K562 (cell line): Measurements from ENCODE around the gene TOMM5. TPM values are rescaled to one million over a fixed set of nuclear protein-coding genes. Genes with fewer than 3 reads are reported as not detected.

Experiments used
- ATAC-seq: fragments of 200-7000 bp; cut with Tn5 transposase; 3 replicates; pipeline ENCODE4 v1.9.1; 2020; ENCODE audit warnings: moderate library complexity
- BruUV-seq: library from RNA; stranded (reverse); fragments of 400-500 nt; replicated peaks from 2 replicates; lab custom pipeline; 2021; lab: Mats Ljungman, UMichigan
- CTCF ChIA-PET: fragments of 300-600 bp; formaldehyde crosslinking; extraction: SDS; loops from one replicate; lab custom pipeline; 2021; ENCODE audit warnings: low intra/inter-chr PET ratio; lab: Yijun Ruan, JAX
- POLR2A ChIA-PET: fragments of 300-600, 350-650 bp; sonication (Branson Sonifier 250); formaldehyde crosslinking; extraction: SDS; loops from one replicate; lab custom pipeline; 2021; ENCODE audit warnings: antibody characterized with exemption, inconsistent platforms; lab: Yijun Ruan, JAX
- DNase-seq, 4 experiments: peaks; one replicate each; pipeline versions ENCODE4 v3.0.0 to v3.0.0-alpha.2; 2011 to 2018; ENCODE audit warnings: low spot score in 3 of 4, mixed read lengths in 3 of 4; ENCODE audit errors: extremely low read depth in 1 of 4
- FAIRE-seq: peaks from 2 replicates; lab custom pipeline; 2011; peaks lifted over from hg19 to GRCh38; lab: Jason Lieb, UNC
- H2AFZ ChIP-seq: 2 replicates; pipeline ENCODE4 v1.6.0; 2011; ENCODE audit warnings: low read depth, low read length, control low read depth, inconsistent platforms
- H3K27ac ChIP-seq: fragments of 200-600 bp; 3 replicates; pipeline ENCODE4 v1.8.0; 2011; ENCODE audit warnings: low read depth, mild to moderate bottlenecking, control low read depth, inconsistent platforms, low read length, moderate library complexity, mixed read lengths; ENCODE audit errors: extremely low read depth
- H3K27me3 ChIP-seq, 2 experiments: fragments of 300-600 bp in 1 of 2; 2 replicates in 1 of 2; 3 replicates in 1 of 2; pipeline versions ENCODE4 v1.6.0 to v1.8.0; 2011; ENCODE audit warnings: inconsistent platforms in 2 of 2, low read length in 2 of 2, mild to moderate bottlenecking in 1 of 2, mixed read lengths in 1 of 2, moderate library complexity in 1 of 2; ENCODE audit not compliant: control insufficient read depth in 2 of 2, insufficient read depth in 2 of 2
- H3K36me3 ChIP-seq: fragments of 300-600 bp; 3 replicates; pipeline ENCODE4 v1.8.0; 2011; ENCODE audit warnings: mild to moderate bottlenecking, low read length, inconsistent platforms; ENCODE audit not compliant: control insufficient read depth, insufficient read depth
- H3K4me1 ChIP-seq, 2 experiments: fragments of 200-600 bp in 1 of 2; replicated peaks in 1 of 2; 2 replicates in 1 of 2; 3 replicates in 1 of 2; pipeline versions ENCODE4 v1.5.1 to v1.8.0; 2011; ENCODE audit warnings: inconsistent platforms in 2 of 2, low read length in 2 of 2, mild to moderate bottlenecking in 1 of 2, mixed read lengths in 1 of 2, moderate library complexity in 1 of 2; ENCODE audit not compliant: control insufficient read depth in 2 of 2, insufficient read depth in 2 of 2
- H3K4me2 ChIP-seq: 2 replicates; pipeline ENCODE4 v1.6.1; 2011; ENCODE audit warnings: low read length, control low read depth, inconsistent platforms, mixed read lengths; ENCODE audit not compliant: insufficient read depth
- H3K4me3 ChIP-seq: fragments of 200-600 bp; sonication (generic), shearing (Covaris generic); 2 replicates; pipeline ENCODE4 v1.5.1; 2016; ENCODE audit warnings: control low read depth, inconsistent platforms
- H3K79me2 ChIP-seq: fragments of 200-600 bp; 3 replicates; pipeline ENCODE4 v1.8.0; 2011; ENCODE audit warnings: low read length, inconsistent platforms; ENCODE audit not compliant: control insufficient read depth, insufficient read depth
- H3K9ac ChIP-seq, 2 experiments: 2 replicates each; pipeline versions ENCODE4 v1.6.0 to v1.6.1; 2011; ENCODE audit warnings: low read depth in 2 of 2, low read length in 2 of 2, control low read depth in 1 of 2, inconsistent platforms in 1 of 2, mild to moderate bottlenecking in 1 of 2, mixed read lengths in 1 of 2; ENCODE audit not compliant: insufficient read depth in 1 of 2
- H3K9me1 ChIP-seq: one replicate; pipeline ENCODE4 v1.6.0; 2011; ENCODE audit warnings: inconsistent platforms, mild to moderate bottlenecking, low read length, moderate library complexity; ENCODE audit not compliant: control insufficient read depth, insufficient read depth
- H3K9me3 ChIP-seq: replicated peaks from 2 replicates; pipeline ENCODE4 v1.5.1; 2011; ENCODE audit warnings: low read depth, low read length, inconsistent platforms; ENCODE audit not compliant: control insufficient read depth, insufficient read depth
- H4K20me1 ChIP-seq: replicated peaks from 2 replicates; pipeline ENCODE4 v1.6.1; 2011; ENCODE audit warnings: low read length, inconsistent platforms, mixed read lengths; ENCODE audit not compliant: control insufficient read depth, insufficient read depth
- CBX3 ChIP-seq, 2 experiments: IDR thresholded peaks; 1 replicate in 1 of 2; 2 replicates in 1 of 2; pipeline ENCODE4 v1.6.1; 2012; ENCODE audit warnings: inconsistent platforms in 2 of 2, low read length in 2 of 2, borderline replicate concordance in 1 of 2, control low read depth in 1 of 2
- CBX5 ChIP-seq: IDR thresholded peaks from 2 replicates; pipeline ENCODE4 v1.6.1; 2014; ENCODE audit warnings: low read depth, borderline replicate concordance
- CEBPG ChIP-seq, 3 experiments: fragments of 200-800 bp in 1 of 3; sonication (Bioruptor generic) in 1 of 3; sonication (generic) in 1 of 3; formaldehyde crosslinking in 1 of 3; IDR thresholded peaks in 2 of 3; conservative IDR thresholded peaks in 1 of 3; 2 replicates each; pipeline versions ENCODE4 v1.6.1 to v1.8.0; 2016 to 2022; ENCODE audit warnings: missing compliant biosample characterization in 2 of 3, missing genetic modification characterization in 2 of 3, mild to moderate bottlenecking in 1 of 3, missing genetic modification reagents in 1 of 3
- NFATC3 ChIP-seq: fragments of 450-650 bp; IDR thresholded peaks from 2 replicates; pipeline ENCODE4 v1.6.1; 2017; ENCODE audit warnings: mild to moderate bottlenecking
- SMAD3 ChIP-seq: fragments of 450-650 bp; formaldehyde crosslinking; conservative IDR thresholded peaks from 2 replicates; pipeline ENCODE4 v1.4.0; 2020; ENCODE audit warnings: mild to moderate bottlenecking
- TRIM24 ChIP-seq, 2 experiments: fragments of 450-650 bp; IDR thresholded peaks; 2 replicates each; pipeline ENCODE4 v1.6.1; 2016
- TRIM28 ChIP-seq: fragments of 450-650 bp; IDR thresholded peaks from 2 replicates; pipeline ENCODE4 v1.6.1; 2017
- XRCC3 ChIP-seq: fragments of 450-650 bp; IDR thresholded peaks from 2 replicates; pipeline ENCODE4 v1.6.1; 2017; ENCODE audit warnings: mild to moderate bottlenecking, moderate library complexity
- ZFP36 ChIP-seq: fragments of 150-350 bp; IDR thresholded peaks from 2 replicates; pipeline ENCODE4 v1.6.1; 2018; ENCODE audit warnings: low read length, low read depth; ENCODE audit not compliant: partially characterized antibody
- ZNF766 ChIP-seq: fragments of 200-800 bp; sonication (Bioruptor generic); conservative IDR thresholded peaks from 2 replicates; pipeline ENCODE4 v1.6.1; 2016; ENCODE audit warnings: missing genetic modification characterization, missing compliant biosample characterization
- WGBS: fragments of 100-300 bp; shearing (Covaris generic); methylation state at CpG from one replicate; pipeline ENCODE4 v1.1.6; 2016; ENCODE audit warnings: low coverage, mixed read lengths; ENCODE audit not compliant: insufficient coverage; ENCODE audit errors: missing lambda C conversion rate; 5-methylcytosine and 5-hydroxymethylcytosine counted together
- in situ Hi-C: fragments of 300-500 bp; cut with MboI; formaldehyde crosslinking; loops from 4 replicates; pipeline ENCODE4 v1.15.0; 2018; ENCODE audit warnings: inconsistent platforms, mixed read lengths
- intact Hi-C: fragments of 100-400 bp; cut with micrococcal nuclease; formaldehyde crosslinking; loops from 2 replicates; pipeline ENCODE4 v1.14.2; 2022
- polyA plus RNA-seq, 8 experiments: library from polyadenylated mRNA; depleted of rRNA in 4 of 8; stranded (reverse) in 5 of 8; unstranded in 3 of 8; fragments of >200 nt; fragmentation: Nextera tagmentation in 2 of 8; fragmentation: Illumina TruSeq in 1 of 8; extraction: Ambion mirVana in 2 of 8; extraction: Trizol in 1 of 8; gene quantifications; 2 replicates each; pipeline versions ENCODE4 v1.2.1 to v1.2.3, GENCODE V29; 2011 to 2014; ENCODE audit warnings: inconsistent platforms in 1 of 8, missing spikeins in 1 of 8
- total RNA-seq, 7 experiments: library from RNA; depleted of rRNA in 6 of 7; stranded (reverse); fragments of >200 nt in 6 of 7; fragmentation: Illumina TruSeq in 2 of 7; extraction: Trizol in 2 of 7; gene quantifications; 2 replicates each; pipeline versions ENCODE4 v1.2.1 to v1.2.3, GENCODE V29; 2011 to 2021; ENCODE audit warnings: low replicate concordance in 1 of 7
- TF ChIP-seq, protein P1 (sequence below): fragments of 450-650 bp; IDR thresholded peaks from 2 replicates; pipeline ENCODE4 v1.6.1; 2016; ENCODE audit warnings: borderline replicate concordance
- TF ChIP-seq, protein P2 (sequence below): fragments of 450-650 bp; IDR thresholded peaks from 2 replicates; pipeline ENCODE4 v1.6.1; 2018; ENCODE audit warnings: mild to moderate bottlenecking, low read depth; ENCODE audit not compliant: partially characterized antibody

The TOMM5 gene
- total and polyA plus RNA-seq, 9 of the 15 experiments (the other 6 are each of a cell fraction or from before 2014, with no cell fraction given): 262 to 1,742 (median 496) TPM

DNA sequence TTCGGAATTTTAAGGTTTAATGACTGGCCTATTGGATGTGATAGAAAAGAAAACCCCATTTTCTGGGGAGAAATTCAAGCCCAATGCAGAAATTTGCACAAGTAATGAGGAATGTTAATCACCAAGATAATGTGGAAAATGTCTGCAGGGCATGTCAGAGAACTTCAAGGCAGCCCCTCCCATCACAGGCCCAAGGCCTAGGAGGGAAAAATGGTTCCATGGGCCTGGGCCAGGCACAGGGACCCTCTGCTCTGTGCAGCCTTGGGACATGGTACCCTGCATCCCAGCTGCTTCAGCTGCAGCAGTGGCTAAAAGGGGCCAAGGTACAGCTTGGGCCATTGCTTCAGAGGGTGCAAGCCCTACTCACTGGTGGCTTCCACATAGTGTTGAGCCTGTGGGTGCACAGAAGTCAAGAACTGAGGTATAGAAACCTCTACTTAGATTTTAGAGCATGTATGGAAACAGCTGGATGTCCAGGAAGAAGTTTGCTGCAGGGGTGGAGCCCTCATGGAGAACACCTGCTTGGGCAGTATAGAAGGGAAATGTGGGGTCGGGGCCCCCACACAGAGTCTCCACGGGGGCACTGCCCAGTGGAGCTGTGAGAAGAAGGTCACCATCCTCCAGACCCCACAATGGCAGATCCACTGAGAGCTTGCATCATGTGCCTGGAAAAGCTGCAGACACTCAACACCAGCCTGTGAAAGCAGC is 28.4 kb downstream of the TOMM5 start:
- no peak overlapping the region for H3K4me3 ChIP-seq
- H3K9me1 ChIP-seq: no peaks in the 10 kb centered on the region
- H3K79me2 ChIP-seq: peaks cover 3% of the 10 kb centered on the region; the same call in 1 of the 3 replicates
- ATAC-seq (no peak), FAIRE-seq (no peak), DNase-seq (peak in 1 of 4 experiments; percentile 13)
- peaks cover 17% of the 10 kb centered on the region for H3K36me3 ChIP-seq
- TF ChIP-seq, protein P1, sequence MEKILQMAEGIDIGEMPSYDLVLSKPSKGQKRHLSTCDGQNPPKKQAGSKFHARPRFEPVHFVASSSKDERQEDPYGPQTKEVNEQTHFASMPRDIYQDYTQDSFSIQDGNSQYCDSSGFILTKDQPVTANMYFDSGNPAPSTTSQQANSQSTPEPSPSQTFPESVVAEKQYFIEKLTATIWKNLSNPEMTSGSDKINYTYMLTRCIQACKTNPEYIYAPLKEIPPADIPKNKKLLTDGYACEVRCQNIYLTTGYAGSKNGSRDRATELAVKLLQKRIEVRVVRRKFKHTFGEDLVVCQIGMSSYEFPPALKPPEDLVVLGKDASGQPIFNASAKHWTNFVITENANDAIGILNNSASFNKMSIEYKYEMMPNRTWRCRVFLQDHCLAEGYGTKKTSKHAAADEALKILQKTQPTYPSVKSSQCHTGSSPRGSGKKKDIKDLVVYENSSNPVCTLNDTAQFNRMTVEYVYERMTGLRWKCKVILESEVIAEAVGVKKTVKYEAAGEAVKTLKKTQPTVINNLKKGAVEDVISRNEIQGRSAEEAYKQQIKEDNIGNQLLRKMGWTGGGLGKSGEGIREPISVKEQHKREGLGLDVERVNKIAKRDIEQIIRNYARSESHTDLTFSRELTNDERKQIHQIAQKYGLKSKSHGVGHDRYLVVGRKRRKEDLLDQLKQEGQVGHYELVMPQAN: no peak
- TF ChIP-seq ZFP36 (peak; percentile 72), TRIM24 (IDR thresholded peaks at IDR 0.05) (peak; percentile 24 to 70; a peak in 1 of 4 replicates), CBX3 (IDR thresholded peaks at IDR 0.05; ENCODE audit: borderline replicate concordance in 1 of 2, low read length in 2 of 2) (peak in 1 of 2 experiments; percentile 90; a peak in 2 of 3 replicates), SMAD3 (no peak), XRCC3 (peak; percentile 81; the same call in 1 of the 2 replicates), ZNF766 (0 out of 2 replicates have a peak, but pooled peaks have one; percentile 23), TRIM28 (peak; percentile 98), NFATC3 (no peak), CBX5 (peak; percentile 96), CEBPG (CRISPR knock-in tag; IDR thresholded peaks at IDR 0.05) (0 out of 2 replicates have a peak, but pooled peaks have one; percentile 23), CEBPG (tag; conservative IDR thresholded peaks at IDR 0.05 in 1 of 2, IDR thresholded peaks at IDR 0.05 in 1 of 2) (no peak)
- TF ChIP-seq, protein P2, sequence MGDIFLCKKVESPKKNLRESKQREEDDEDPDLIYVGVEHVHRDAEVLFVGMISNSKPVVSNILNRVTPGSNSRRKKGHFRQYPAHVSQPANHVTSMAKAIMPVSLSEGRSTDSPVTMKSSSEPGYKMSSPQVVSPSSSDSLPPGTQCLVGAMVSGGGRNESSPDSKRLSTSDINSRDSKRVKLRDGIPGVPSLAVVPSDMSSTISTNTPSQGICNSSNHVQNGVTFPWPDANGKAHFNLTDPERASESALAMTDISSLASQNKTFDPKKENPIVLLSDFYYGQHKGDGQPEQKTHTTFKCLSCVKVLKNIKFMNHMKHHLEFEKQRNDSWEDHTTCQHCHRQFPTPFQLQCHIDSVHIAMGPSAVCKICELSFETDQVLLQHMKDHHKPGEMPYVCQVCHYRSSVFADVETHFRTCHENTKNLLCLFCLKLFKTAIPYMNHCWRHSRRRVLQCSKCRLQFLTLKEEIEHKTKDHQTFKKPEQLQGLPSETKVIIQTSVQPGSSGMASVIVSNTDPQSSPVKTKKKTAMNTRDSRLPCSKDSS: peak; percentile 98
- BruUV-seq: no TSS peak
- H3K4me1 ChIP-seq: peaks cover 0 to 2% of the 10 kb centered on the region in 2 experiments; a peak in 1 of 5 replicates
- no peak overlapping the region for H3K27ac ChIP-seq
- no peaks in the 10 kb centered on the region for H3K27me3 ChIP-seq
- WGBS: 78% methylated on average over 3 of the region's 3 CpGs
- no peaks in the 10 kb centered on the region; the same call in 1 of the 2 replicates for H3K9me3 ChIP-seq
- ChIA-PET POLR2A (interaction anchor here (0.6 kb wide), 1 partner anchor 91 kb away, joined by 3 read pairs; no protein-coding TSS in a partner anchor), CTCF (no interaction called here)
- H2AFZ ChIP-seq: no peak overlapping the region
- no peak overlapping the region for H3K4me2 ChIP-seq
- in situ Hi-C loops: no loop called here
- H3K9ac ChIP-seq: no peak overlapping the region
- intact Hi-C loops: no loop called here
- H4K20me1 ChIP-seq: no peaks in the 10 kb centered on the region
